D721Med (cell line): Measurements from ENCODE around the gene TSPOAP1.

Experiments used
- DNase-seq: peaks from one replicate; pipeline ENCODE4 v3.0.0; 2011; ENCODE audit warnings: low spot score; ENCODE audit not compliant: insufficient read length
- FAIRE-seq: peaks from 2 replicates; lab custom pipeline; 2011; peaks lifted over from hg19 to GRCh38; lab: Jason Lieb, UNC
- TF ChIP-seq, protein P1 (sequence below): IDR thresholded peaks from 2 replicates; pipeline ENCODE4 v1.5.1; 2012; ENCODE audit warnings: mild to moderate bottlenecking, control low read depth; ENCODE audit not compliant: insufficient read depth; ENCODE audit errors: missing control alignments

Gene TSPOAP1

DNA sequence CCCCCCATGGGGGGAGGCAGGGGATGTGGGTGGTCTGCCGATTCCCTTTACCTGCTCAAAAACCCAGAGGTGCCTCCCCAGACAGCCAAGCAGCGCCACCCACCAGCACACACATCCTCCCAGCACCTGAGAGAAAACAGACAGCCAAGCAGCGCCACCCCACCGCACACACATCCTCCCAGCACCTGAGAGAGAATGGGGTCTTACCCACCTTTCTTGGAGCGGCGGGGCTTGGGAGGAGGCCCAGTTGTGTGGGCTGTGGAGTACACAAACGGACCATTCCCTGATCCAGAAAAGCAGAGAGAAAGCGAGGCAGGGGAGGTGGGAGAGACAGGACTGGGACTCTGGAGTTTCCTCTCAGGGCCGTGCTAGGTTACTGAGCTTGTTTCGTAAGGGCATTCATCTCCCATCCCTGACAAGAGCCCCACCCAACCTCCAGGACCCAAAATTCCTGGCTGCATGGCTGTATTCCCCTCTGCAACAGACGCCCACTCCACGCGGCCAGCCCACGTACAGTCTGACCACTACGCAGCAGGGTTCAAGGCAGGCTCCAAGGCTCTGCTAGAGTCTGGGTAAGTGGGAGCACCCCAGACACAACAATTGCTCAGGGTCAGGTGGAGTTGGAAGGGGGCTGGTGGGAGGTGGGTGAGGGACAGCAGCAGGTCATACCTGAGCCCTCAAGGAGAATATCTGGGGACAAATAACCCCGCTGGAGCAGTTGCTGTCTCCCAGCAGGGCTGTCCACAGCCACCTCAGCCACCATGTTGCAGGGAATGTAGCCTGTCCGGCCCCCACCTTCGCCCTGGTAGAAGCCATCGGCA is 22.3 kb downstream of the TSPOAP1 start:
- FAIRE-seq: no peak
- TF ChIP-seq, protein P1, sequence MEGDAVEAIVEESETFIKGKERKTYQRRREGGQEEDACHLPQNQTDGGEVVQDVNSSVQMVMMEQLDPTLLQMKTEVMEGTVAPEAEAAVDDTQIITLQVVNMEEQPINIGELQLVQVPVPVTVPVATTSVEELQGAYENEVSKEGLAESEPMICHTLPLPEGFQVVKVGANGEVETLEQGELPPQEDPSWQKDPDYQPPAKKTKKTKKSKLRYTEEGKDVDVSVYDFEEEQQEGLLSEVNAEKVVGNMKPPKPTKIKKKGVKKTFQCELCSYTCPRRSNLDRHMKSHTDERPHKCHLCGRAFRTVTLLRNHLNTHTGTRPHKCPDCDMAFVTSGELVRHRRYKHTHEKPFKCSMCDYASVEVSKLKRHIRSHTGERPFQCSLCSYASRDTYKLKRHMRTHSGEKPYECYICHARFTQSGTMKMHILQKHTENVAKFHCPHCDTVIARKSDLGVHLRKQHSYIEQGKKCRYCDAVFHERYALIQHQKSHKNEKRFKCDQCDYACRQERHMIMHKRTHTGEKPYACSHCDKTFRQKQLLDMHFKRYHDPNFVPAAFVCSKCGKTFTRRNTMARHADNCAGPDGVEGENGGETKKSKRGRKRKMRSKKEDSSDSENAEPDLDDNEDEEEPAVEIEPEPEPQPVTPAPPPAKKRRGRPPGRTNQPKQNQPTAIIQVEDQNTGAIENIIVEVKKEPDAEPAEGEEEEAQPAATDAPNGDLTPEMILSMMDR: no peak
- no peak for DNase-seq

- FAIRE-seq (no peak), DNase-seq (no peak)
- TF ChIP-seq, protein P1: no peak
Measured at GRCh38 chr17:58305626-58306025, 23.0 kb downstream of the TSPOAP1 start.

- TF ChIP-seq, protein P1: no peak
- FAIRE-seq (no peak), DNase-seq (peak; percentile 12)
Measured at GRCh38 chr17:58304750-58305486, 23.7 kb downstream of the TSPOAP1 start.

GRCh38 chr17:58303971-58304749 is 24.4 kb downstream of the TSPOAP1 start:
- TF ChIP-seq, protein P1: peak; percentile 77
- FAIRE-seq (no peak), DNase-seq (peak; percentile 86)

DNA sequence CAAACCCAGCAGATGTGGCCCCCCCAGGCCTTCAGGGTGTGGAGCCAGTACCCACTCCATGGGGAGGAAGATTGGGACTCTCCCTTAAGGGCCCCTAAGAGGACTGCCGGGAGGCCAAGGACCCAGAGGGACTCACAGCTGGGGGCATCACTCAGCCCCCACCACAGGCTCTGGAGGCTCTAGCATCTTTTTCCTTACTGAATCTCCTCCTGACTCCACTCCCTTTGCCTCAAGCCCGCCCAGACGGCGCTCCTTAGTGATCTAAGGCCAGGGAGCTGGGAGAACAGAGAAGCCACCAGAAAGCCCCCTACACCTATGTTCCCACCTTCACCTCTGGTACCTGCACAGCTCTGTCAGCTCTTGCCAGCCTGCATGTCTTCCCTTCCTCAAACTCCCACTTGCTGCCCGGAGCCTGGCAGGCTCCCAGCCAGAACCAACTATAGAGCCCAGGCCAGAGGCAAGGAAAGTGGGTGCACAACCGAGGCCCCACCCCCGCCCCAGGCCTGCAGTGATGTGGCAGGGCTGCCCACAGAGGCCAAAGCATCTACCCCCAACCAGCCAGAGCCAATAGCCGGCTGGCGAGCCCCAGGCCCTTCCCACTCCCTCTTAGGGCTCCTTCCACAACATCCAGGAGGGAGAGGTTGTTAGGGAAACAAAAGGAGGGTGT is 25.5 kb downstream of the TSPOAP1 start:
- DNase-seq: peak; percentile 9
- FAIRE-seq: no peak

More for the DNA sequence above, 25.5 kb downstream of the TSPOAP1 start:
- TF ChIP-seq, protein P1: no peak
